T47D (cell line): ENCODE data around the gene KIF13A.

Experiments
- DNase-seq, 2 experiments: peaks; one replicate each; pipeline versions ENCODE4 v3.0.0 to v3.0.0-alpha.2; 2011 to 2012; ENCODE audit warnings: low read depth in 1 of 2, low spot score in 1 of 2
- JUND ChIP-seq: IDR thresholded peaks from 2 replicates; pipeline ENCODE4 v1.6.1; 2012; ENCODE audit warnings: low read depth
- in situ Hi-C: cut with HindIII; loops from 2 replicates; pipeline ENCODE4 v1.10.0; 2016; ENCODE audit warnings: low sequenced_read_pairs, low pct_unique_long_range_greater_than_20kb

KIF13A gene

DNA sequence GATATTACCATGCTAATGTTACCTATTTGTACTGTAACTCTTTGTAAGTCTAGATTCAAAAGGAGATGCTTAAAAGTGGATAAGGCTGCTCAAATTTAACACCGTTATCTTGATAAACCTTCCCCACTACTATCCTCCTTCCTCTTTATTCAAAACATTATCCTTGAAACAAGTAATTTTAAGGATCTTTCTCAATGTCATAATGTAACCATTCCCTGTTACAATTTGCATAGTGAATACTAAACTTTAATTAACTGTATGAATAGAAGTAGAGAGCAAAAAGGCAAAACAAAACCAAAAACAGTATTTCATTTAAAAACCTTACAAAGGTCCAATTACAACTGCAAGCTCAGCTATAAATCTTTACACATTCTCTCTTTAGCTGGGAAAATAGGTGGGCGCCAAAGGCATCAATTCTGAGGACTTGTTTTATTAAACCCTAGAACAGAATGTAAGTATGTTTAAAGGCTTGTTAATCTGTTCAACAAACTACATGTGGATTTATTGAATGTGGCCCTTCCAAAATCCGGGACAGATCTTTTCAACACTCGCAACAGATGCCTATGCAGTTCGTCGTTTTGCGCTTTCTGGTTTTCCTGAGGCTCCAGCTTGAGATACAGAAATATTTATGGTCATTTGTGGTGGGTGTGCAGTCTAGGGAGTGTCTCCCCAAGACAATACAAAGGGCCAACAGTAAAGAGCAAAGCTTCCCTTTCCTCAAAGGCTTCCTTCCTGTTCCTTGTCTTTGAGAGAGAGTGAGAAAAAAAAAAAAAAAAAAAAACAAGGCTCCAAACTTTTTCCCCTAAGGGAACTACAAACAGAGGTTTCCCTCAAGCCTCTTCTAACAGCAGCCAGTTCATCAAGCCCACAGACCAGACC lies 15.1 kb downstream of the KIF13A start:
- DNase-seq = no peak
- TF ChIP-seq JUND = no peak
- in situ Hi-C loops = no loop called here

DNA sequence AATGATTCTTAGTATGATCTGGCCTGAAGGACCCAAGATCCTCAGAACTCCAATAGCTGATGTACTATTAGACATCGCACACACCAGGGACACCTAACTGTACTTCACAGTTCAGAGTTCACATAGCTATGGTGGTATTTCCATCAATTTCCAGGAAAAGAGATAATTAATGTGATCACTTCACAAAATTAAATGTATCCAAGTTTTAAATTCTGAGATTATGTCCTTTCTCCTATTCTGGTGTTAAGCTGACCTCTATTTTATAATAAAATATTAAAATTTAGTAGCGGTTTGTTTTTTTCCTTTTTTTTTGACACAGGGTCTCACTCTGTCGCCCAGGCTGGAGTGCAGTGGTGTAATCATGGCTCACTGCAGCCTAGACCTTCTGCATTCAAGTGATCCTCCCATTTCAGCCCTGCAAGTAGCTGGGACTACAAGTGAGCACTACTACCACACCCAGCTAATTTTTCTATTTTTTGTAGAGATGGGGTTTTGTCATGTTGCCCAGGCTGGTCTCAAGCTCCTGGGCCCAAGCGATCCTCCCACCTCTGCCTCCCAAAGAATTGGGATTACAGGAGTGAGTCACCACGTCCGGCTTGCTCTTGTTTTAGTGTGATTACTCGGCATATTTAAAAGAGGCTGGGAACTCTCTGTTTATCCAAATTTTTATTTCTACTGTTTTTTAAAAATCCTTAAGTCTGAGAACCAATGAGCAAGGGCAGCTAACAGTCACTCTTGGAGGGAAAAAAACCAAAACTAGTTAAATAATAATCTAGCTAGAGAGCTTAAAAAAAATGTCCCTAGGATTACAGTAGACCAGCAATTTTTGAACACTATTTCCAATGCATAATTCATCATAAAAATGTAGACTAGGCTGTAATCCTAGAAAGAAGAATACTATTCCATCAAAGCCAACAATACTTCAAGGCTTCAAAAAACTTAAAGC lies 16.0 kb downstream of the KIF13A start:
- in situ Hi-C loops = no loop called here
- DNase-seq = no peak

GRCh38 chr6:17968876-17969275 lies 18.6 kb downstream of the KIF13A start:
- no peak for TF ChIP-seq JUND
- DNase-seq = no peak
- in situ Hi-C loops = no loop called here

More for the DNA sequence above, 16.0 kb downstream of the KIF13A start:
- no peak for TF ChIP-seq JUND

GRCh38 chr6:17967668-17968518 lies 19.5 kb downstream of the KIF13A start:
- in situ Hi-C loops = no loop called here
- TF ChIP-seq JUND = no peak
- DNase-seq = no peak

- no peak for DNase-seq
- in situ Hi-C loops = no loop called here
- no peak for TF ChIP-seq JUND
Observed at GRCh38 chr6:17966451-17966850, 21.0 kb downstream of the KIF13A start.

DNA sequence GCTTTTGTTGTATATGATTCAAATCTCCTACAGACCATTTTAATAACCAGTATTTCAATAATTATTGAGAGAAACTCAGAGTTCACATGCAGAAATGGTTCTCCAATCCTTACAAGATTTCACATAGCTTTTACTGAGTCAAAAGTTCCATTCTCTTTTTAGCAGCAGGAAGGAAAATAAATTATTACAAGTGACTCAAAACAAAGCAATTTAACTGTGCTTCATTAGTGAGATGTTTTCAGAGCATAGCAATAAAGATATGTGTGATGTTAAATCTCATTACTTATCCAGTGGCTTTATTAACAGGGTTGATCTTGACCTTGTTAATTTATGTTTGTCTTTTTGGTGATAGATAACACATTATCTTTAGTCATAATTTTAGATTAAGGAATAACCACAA lies 22.0 kb downstream of the KIF13A start:
- DNase-seq = no peak
- in situ Hi-C loops = no loop called here
- no peak for TF ChIP-seq JUND

DNA sequence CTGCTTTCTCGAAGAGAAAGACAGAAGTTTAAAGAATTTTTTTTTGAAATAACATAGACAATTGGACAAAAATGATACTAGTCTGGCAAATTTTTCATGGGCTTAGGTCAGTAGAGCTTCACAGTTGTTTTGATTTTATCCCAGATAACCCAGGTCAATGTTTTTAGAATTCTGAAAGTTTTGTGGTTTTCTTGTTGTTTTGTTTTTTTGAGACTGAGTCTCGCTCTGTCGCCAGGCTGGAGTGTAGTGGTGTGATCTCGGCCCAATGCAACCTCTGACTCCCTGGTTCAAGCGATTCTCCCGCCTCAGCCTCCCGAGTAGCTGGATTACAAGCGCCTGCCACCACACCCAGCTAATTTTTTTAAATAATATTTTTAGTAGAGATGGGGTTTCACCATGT lies 22.8 kb downstream of the KIF13A start:
- no peak for DNase-seq
- TF ChIP-seq JUND = no peak
- in situ Hi-C loops = no loop called here

DNA sequence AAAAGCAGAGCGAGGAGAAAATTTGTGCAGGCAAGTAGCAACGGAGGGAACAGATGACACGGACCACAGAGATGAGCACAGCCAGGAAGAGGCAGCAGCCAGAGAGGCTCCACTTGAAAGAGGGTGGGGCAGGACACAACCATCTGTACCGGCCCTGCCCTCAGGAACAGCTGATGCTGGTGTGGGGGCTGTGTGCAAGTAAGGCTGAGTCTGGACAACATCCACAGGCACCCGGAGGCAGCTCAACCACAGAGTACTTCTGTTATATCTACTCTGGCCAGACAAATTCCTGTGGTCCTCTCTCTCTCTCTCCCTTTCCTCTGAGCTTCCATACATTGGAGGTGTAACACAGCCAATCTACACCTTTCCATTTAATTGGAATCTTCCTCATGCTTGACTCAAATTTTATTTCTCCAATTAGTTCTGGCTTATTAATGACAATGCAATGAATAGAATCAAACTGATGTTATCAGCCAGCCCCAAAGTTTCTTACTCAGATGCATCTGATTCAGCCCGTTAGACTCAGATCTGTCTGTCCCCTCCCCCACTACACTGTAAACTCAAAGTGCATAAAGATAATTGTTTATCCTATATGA lies 24.9 kb downstream of the KIF13A start:
- no peak for TF ChIP-seq JUND
- DNase-seq = no peak
- in situ Hi-C loops = no loop called here

- no peak for TF ChIP-seq JUND
- no peak for DNase-seq
- in situ Hi-C loops = no loop called here
Observed at GRCh38 chr6:17959302-17959701, 28.1 kb downstream of the KIF13A start.

- no peak for DNase-seq
- in situ Hi-C loops = no loop called here
- TF ChIP-seq JUND = no peak
Observed at GRCh38 chr6:17957904-17958620, 29.4 kb downstream of the KIF13A start.

DNA sequence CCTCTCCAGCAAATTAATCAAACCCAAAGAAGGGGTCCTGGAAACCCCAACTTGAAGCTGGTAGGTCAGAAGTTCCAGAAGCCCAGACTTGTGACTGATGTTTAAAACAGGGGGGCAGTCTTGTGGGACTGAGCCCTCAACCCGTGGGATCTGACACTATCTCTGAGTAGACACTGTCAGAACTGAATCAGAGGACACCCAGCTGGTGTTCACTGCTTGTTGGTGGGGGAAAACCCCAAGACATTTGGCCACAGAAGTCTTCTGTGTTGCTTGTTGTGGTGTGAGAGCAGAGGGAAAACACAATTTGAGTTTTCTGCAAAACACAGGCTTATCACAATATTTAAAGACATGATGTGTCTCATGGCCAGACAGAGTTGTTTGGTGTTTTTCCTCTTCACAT lies 29.9 kb downstream of the KIF13A start:
- no peak for TF ChIP-seq JUND
- in situ Hi-C loops = no loop called here
- no peak for DNase-seq
